AG20443 (cell line): Measurements from ENCODE around the gene CCDC177.
"Not testable (repeated sequence)": the region's sequence is repeated elsewhere in the genome, so short reads cannot be mapped to it uniquely, and the experiment has no call there.

ENCODE experiments used
- DNase-seq: peaks from one replicate; pipeline ENCODE4 v3.0.0; 2012; ENCODE audit warnings: low spot score, mixed read lengths

CCDC177 gene

GRCh38 chr14:69599431-69599830 is 24.8 kb upstream of the CCDC177 start:
- DNase-seq = not testable (repeated sequence)

GRCh38 chr14:69595336-69595735 is 20.7 kb upstream of the CCDC177 start:
- no peak for DNase-seq

GRCh38 chr14:69594846-69595245 is 20.2 kb upstream of the CCDC177 start:
- DNase-seq = peak; percentile 25

DNA sequence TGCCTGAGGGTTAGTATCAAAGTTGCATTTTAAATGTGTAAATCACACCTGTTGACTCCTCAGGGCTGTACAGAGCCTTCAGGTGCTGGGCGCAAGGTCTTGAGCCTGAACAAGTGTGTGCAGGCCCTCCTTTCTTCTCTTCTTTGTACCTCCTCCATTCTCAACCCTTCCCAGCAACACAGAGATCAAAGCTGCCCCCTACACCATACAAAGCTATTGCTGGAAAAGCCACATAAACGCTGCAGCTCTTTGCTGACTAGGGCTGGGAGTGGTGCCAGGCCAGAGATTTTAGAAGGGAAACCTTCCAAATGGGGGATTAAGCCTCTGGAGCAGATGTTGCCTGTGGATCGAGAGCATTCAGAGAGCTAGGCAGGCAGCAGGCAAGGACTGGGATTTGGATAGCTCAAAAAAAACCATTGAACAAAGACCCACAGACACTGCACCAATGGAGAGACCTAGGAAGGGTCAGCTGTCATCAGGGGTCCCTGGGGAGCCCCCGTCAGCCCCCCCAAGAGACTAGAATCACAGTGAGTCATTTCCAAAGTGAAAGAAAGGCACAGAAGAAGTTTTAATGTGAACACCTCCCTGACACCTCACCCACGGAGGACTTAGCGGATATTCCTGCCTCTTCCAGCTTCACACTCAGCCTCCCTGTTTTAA is 18.5 kb upstream of the CCDC177 start:
- DNase-seq = peak; percentile 67

DNA sequence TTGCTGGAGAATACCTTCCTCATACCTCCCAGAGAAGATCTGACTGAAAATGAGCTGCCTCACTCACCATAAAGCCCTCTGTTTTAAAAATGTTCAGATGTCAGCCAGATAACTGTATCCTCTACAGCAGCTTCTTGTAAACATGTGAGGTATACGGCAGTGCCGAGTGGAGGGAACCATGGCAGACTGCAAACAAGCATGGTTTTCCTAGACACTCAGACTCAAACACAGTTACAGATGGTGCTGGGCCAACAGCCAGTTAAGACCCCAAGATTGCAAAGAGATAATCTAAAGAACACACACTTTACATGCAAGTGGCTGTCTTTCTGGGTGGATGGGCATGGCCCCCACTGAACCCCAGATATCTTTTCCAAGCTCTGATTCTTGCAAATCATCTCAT is 16.6 kb upstream of the CCDC177 start:
- no peak for DNase-seq

DNA sequence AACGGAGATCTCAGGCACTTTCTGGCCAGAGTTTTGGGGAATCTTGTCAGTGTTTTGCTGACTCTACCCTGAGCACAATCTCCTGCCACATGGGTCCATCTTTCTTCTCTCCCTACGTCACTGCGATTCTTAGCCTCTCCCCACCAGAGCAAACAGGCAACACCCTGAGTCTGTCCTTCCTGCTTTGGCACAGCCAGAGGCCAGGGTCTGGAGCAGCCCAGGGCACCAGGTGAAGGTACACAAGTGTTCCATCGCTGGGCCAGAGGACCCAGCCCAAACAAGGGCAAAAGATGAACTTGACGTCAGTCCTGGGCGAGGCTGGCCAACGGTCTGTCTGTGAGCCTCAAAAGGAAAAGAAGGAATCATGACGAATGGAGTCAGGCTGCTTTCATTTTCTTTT is 12.7 kb upstream of the CCDC177 start:
- no peak for DNase-seq

GRCh38 chr14:69586404-69586803 is 11.7 kb upstream of the CCDC177 start:
- DNase-seq = peak; percentile 29

DNA sequence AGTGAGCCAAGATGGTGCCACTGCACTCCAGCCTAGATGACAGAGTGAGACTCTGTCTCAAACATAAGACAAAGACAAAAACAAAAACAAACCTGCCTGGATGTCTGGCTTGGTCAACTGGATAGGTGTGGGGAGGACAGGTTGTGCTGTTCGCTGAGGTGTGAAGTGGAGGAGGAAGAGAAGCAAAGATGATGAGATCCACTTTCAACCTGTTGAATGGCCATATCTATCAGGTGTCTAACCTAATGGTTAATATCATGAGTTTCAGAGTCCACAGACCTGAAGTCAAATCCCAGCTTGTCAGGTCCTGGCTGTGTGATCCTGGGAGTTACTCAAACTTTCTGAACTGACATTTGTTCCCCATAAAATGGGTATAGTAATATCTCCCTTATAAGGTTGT is 9.7 kb upstream of the CCDC177 start:
- DNase-seq = no peak

GRCh38 chr14:69582829-69583228 is 8.2 kb upstream of the CCDC177 start:
- DNase-seq = no peak

DNA sequence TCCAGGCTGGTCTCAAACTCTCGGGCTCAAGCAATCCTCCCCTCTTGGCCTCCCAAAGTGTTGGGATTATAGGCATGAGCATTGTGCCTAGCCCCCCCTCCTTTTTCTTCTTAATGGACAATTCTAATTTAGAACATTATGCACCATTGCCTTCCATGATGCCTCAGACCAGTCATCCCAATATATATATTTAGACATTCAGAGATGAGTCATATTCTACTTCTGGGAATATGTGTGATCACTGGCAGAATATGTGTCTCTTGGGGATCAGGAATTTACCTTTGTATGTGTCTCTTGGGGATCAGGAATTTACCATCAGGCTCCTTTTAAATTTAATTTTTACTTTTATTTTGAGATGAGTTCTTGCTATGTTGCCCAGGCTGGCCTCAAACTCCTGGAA is 7.5 kb upstream of the CCDC177 start:
- DNase-seq = no peak

GRCh38 chr14:69581316-69581935 is 6.8 kb upstream of the CCDC177 start:
- DNase-seq = no peak

- peak; percentile 66 for DNase-seq
Measured at GRCh38 chr14:69580009-69580577, 5.4 kb upstream of the CCDC177 start.

GRCh38 chr14:69579476-69579875 is 4.8 kb upstream of the CCDC177 start:
- no peak for DNase-seq

GRCh38 chr14:69574954-69575295 is 254 bp upstream of the CCDC177 start:
- no peak for DNase-seq

- DNase-seq = no peak
Measured at GRCh38 chr14:69573831-69574262, 824 bp downstream of the CCDC177 start.

GRCh38 chr14:69573205-69573830 is 1.4 kb downstream of the CCDC177 start:
- no peak for DNase-seq

DNA sequence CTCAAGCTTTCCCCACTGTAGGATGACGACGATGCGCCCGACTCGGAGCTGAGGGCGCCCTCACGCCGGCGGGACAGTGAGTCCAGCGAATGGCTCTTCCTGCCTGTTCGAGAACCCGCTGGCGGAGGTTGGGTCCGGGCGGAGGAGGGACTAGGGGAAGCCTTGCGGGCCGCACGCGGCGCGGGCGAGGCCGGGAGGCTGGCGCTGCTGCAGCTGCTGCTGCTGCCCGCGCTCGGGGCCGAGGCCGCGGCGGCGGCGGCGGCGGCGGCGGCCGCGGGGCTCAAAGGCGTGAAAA is 1.9 kb downstream of the CCDC177 start:
- DNase-seq = no peak

DNA sequence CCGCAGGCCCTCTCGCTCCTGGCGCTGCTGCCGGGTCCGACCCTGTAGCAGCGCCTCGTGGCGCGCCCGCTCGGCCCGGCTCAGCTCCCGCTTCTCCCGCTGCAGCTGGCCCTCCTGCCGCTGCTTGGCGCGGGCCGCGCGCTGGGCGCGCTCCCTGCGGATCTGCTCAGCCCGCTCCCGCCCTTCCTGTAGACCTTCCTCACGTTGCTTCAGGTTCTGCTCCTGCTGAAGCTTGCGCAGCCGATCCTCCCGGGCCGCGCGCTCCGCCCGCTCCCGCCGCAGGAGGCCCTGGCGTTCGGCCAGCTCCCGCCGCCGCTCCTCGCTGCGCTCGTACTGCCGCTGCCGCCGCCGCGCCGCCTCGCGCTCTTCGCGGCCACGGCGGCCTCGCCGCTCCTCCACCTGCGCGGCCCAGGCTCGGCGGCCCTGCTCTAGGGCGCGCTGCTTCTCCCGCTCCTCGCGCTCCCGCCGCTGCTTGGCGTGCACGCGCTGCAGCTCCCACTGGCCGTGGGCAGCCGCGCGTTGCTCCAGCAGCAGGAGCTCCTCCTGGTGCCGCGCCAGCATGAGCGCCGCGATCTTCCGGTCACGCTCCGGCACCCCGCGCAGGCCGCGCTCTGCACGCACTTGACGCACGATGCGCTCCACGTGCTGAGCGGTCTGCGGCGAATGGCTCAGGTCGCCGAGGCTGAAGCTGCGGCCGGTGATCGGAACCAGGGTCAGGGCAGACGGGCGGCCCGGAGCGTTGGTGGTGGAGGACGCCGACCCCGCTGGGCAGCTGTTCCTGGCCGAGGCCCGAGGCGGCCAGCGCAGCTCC is 2.4 kb downstream of the CCDC177 start:
- peak; percentile 52 for DNase-seq

DNA sequence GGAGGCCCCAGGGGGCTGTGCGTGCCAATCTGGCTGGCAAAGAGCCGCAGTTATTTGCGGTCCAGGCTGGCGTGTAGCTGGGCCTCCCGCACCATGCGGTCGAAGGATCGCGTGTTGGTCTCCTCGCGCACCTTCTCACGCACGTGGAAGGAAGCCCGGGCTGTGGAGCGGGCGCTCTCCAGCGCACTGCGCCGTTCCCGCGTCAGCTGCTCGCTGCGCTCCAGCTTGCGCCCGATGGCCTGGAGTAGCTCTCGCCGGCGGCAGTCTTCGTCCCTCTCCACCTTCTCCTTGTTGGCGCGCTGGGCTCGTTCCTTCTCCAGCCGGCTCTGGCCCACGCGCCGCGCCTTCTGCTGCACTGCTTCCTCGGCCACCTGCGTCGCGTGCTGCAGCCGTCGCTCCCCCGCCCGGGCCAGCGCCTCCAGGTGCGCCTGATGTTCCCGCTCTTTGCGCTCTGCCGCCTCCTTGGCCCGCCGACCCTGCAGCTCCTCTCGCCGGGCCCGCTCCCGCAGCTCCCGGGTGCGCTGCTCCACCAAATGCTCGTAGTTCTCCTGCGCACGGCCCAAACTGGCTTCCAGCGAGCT is 3.1 kb downstream of the CCDC177 start:
- peak; percentile 33 for DNase-seq

- no peak for DNase-seq
Measured at GRCh38 chr14:69570836-69571330, 3.8 kb downstream of the CCDC177 start.

GRCh38 chr14:69569859-69570258 is 4.8 kb downstream of the CCDC177 start:
- DNase-seq = no peak

- DNase-seq = no peak
Measured at GRCh38 chr14:69567563-69567962, 7.1 kb downstream of the CCDC177 start.
